Measurements from ENCODE around the gene DCAF11.

DNA sequence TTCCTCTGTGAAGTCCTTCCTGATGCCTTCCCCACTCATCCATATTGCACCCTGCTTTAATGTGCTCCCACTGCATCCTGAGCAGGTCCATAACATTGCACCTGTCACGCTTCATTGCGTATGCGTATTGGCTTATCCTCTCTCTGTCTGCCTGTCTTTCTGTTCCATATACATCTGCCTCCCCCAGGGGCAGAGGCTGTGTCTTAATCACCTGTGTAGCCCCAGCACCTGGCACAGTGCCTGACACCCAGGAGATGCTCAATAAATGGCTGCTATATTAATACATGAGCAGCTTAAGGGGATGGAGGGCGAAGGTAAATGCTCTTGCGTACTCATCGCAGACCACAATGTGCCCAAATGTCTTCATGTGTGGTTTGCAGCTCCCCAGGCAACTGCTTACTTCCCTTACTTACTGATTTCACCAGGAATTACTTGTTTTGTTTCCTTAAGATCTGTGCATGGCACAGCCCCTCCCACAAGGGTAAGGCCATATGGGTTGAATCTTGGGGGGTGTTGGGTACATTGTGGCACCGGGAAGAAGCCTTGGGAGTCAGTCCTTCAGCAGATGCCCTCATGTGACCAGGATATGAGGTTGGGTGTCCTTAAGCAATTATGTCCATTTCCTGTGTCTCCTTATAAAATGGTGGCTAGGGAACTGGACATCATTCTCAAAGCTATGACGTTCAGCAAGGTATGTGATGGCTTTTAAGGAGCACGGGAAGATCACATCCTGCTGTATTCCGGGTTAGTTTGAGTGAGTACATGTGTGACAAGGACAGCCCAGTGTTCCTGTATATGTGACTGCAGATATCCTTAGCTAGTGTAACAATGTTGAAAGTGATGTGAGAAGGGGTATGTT is 44.1 kb upstream of the DCAF11 start:
- TF ChIP-seq POLR2A (IDR thresholded peaks at IDR 0.05): no peak
- TF ChIP-seq, protein P1, sequence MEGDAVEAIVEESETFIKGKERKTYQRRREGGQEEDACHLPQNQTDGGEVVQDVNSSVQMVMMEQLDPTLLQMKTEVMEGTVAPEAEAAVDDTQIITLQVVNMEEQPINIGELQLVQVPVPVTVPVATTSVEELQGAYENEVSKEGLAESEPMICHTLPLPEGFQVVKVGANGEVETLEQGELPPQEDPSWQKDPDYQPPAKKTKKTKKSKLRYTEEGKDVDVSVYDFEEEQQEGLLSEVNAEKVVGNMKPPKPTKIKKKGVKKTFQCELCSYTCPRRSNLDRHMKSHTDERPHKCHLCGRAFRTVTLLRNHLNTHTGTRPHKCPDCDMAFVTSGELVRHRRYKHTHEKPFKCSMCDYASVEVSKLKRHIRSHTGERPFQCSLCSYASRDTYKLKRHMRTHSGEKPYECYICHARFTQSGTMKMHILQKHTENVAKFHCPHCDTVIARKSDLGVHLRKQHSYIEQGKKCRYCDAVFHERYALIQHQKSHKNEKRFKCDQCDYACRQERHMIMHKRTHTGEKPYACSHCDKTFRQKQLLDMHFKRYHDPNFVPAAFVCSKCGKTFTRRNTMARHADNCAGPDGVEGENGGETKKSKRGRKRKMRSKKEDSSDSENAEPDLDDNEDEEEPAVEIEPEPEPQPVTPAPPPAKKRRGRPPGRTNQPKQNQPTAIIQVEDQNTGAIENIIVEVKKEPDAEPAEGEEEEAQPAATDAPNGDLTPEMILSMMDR (IDR thresholded peaks at IDR 0.05 in 8 of 11, conservative IDR thresholded peaks at IDR 0.05 in 3 of 11): no peak
